ENCODE data around the gene NUTM2F. TPM values are rescaled to one million over a fixed set of nuclear protein-coding genes. Genes with fewer than 3 reads are reported as not detected.
"Not testable (repeated sequence)": the region's sequence is repeated elsewhere in the genome, so short reads cannot be mapped to it uniquely, and the experiment has no call there.

Gene NUTM2F
- polyA plus RNA-seq, 3 donors, result not detected

GRCh38 chr9:94315034-94315984 lies 13.1 kb downstream of the NUTM2F start:
- H3K4me2 ChIP-seq (replicated peaks; ENCODE audit: extremely low read depth, low read length, poor library complexity, severe bottlenecking); H3K27ac ChIP-seq (ENCODE audit: low read depth in 1 of 2, low read length in 2 of 2); H3K4me1 Mint-ChIP-seq; H3K9ac ChIP-seq (ENCODE audit: insufficient read depth, low read length, poor library complexity, severe bottlenecking); H3K9me3 Mint-ChIP-seq; H3K9me3 ChIP-seq (replicated peaks in 1 of 2; ENCODE audit: control insufficient read depth in 1 of 2, insufficient read depth in 1 of 2, low read length in 2 of 2); H3K79me2 ChIP-seq (ENCODE audit: insufficient read depth, low read length); DNase-seq; H3K4me3 Mint-ChIP-seq; H2AFZ ChIP-seq (ENCODE audit: insufficient read depth, low read depth, low read length, poor library complexity, severe bottlenecking); H3K36me3 Mint-ChIP-seq; H3K4me1 ChIP-seq (ENCODE audit: control insufficient read depth in 1 of 2, insufficient read depth in 2 of 2, low read length in 2 of 2); H3K27me3 Mint-ChIP-seq (ENCODE audit: low read depth in 3 of 3); H4K20me1 ChIP-seq (ENCODE audit: insufficient read depth, low read length); H3K4me3 ChIP-seq (replicated peaks in 1 of 3; ENCODE audit: low read depth in 2 of 3, low read length in 3 of 3); intact Hi-C loops (cut with micrococcal nuclease); H3K36me3 ChIP-seq (replicated peaks in 1 of 2; ENCODE audit: control insufficient read depth in 1 of 2, insufficient read depth in 2 of 2, low read length in 2 of 2); H3K27ac Mint-ChIP-seq; H3K27me3 ChIP-seq (ENCODE audit: control insufficient read depth in 2 of 2, insufficient read depth in 2 of 2, low read length in 2 of 2): not testable (repeated sequence)
- WGBS (ENCODE audit: insufficient coverage), result no CpG with 5 or more reads among the region's 15 CpGs

DNA sequence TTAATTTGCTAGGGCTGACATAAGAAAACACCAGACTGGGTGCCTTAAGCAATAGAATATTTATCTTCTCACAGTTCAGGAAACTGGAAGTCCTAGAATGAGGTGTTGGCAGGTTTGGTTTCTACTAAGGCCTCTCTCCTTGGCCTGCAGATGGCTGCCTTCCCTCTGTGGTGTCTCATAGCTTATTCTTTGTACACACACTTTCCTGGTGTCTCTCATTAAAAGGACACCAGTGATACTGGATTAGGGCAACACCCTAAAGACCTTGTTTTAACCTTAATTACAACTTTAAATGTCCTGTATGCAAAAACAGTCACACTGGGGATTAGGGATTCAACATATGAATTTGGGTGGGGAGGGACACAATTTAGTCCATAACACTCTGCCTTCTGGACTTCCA lies 25.1 kb downstream of the NUTM2F start:
- H3K4me1 Mint-ChIP-seq, result no peaks in the 10 kb centered on the region

More for the DNA sequence above, 25.1 kb downstream of the NUTM2F start:
- Mint-ChIP-seq H3K27me3 (ENCODE audit: low read depth in 3 of 3) (peaks cover 0 to 4% (median 0%) of the 10 kb centered on the region in 3 donors), H3K27ac (no peak overlapping the region), H3K36me3 (peaks cover 23% of the 10 kb centered on the region in 2 donors), H3K4me3 (no peak overlapping the region), H3K9me3 (peaks cover 0 to 3% (median 0%) of the 10 kb centered on the region in 7 donors)
- no peaks in the 10 kb centered on the region for H3K4me1 ChIP-seq (ENCODE audit: control insufficient read depth in 1 of 2, insufficient read depth in 2 of 2, low read length in 2 of 2)
- H3K4me3 ChIP-seq (replicated peaks in 1 of 3; ENCODE audit: low read depth in 2 of 3, low read length in 3 of 3), result no peak overlapping the region
- H3K9me3 ChIP-seq (replicated peaks in 1 of 2; ENCODE audit: control insufficient read depth in 1 of 2, insufficient read depth in 1 of 2, low read length in 2 of 2), result no peaks in the 10 kb centered on the region
- no peak for DNase-seq
- TF ChIP-seq, protein P1, sequence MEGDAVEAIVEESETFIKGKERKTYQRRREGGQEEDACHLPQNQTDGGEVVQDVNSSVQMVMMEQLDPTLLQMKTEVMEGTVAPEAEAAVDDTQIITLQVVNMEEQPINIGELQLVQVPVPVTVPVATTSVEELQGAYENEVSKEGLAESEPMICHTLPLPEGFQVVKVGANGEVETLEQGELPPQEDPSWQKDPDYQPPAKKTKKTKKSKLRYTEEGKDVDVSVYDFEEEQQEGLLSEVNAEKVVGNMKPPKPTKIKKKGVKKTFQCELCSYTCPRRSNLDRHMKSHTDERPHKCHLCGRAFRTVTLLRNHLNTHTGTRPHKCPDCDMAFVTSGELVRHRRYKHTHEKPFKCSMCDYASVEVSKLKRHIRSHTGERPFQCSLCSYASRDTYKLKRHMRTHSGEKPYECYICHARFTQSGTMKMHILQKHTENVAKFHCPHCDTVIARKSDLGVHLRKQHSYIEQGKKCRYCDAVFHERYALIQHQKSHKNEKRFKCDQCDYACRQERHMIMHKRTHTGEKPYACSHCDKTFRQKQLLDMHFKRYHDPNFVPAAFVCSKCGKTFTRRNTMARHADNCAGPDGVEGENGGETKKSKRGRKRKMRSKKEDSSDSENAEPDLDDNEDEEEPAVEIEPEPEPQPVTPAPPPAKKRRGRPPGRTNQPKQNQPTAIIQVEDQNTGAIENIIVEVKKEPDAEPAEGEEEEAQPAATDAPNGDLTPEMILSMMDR (IDR thresholded peaks at IDR 0.05), result no peak
- H3K4me2 ChIP-seq (replicated peaks; ENCODE audit: extremely low read depth, low read length, poor library complexity, severe bottlenecking), result no peak overlapping the region
- H4K20me1 ChIP-seq (ENCODE audit: insufficient read depth, low read length), result no peaks in the 10 kb centered on the region
- H3K27me3 ChIP-seq (ENCODE audit: control insufficient read depth in 2 of 2, insufficient read depth in 2 of 2, low read length in 2 of 2), result no peaks in the 10 kb centered on the region
- intact Hi-C loops (cut with micrococcal nuclease), result no loop called here
- H3K27ac ChIP-seq (ENCODE audit: low read depth in 1 of 2, low read length in 2 of 2), result no peak overlapping the region
- H3K9ac ChIP-seq (ENCODE audit: insufficient read depth, low read length, poor library complexity, severe bottlenecking), result no peak overlapping the region
- no peaks in the 10 kb centered on the region for H3K79me2 ChIP-seq (ENCODE audit: insufficient read depth, low read length)
- H3K36me3 ChIP-seq (replicated peaks in 1 of 2; ENCODE audit: control insufficient read depth in 1 of 2, insufficient read depth in 2 of 2, low read length in 2 of 2), result peaks cover 21 to 28% of the 10 kb centered on the region in 2 donors
- H2AFZ ChIP-seq (ENCODE audit: insufficient read depth, low read depth, low read length, poor library complexity, severe bottlenecking), result no peak overlapping the region

All from CD14-positive monocyte (primary cell).